Transverse colon (tissue), 4 donors: ENCODE results near the gene ARHGAP8.

ENCODE experiments used
- CTCF ChIP-seq, 5 experiments: fragments of 200-600 bp in 3 of 5; fragments of 450-650 bp in 2 of 5; sonication (generic) in 3 of 5; IDR thresholded peaks; 1 replicate in 2 of 5; 2 replicates in 3 of 5; pipeline ENCODE4 v1.5.1; 2016 to 2017; ENCODE audit warnings: antibody characterized with exemption in 5 of 5, inconsistent platforms in 3 of 5, mild to moderate bottlenecking in 2 of 5, moderate library complexity in 1 of 5
- EP300 ChIP-seq: sonication (generic); formaldehyde crosslinking; IDR thresholded peaks from one replicate; pipeline ENCODE4 v1.6.1; 2017; ENCODE audit warnings: antibody characterized with exemption, low read depth
- POLR2A ChIP-seq: fragments of 450-650 bp; IDR thresholded peaks from one replicate; pipeline ENCODE4 v1.6.1; 2016; ENCODE audit warnings: antibody characterized with exemption, mild to moderate bottlenecking, moderate library complexity
- POLR2AphosphoS5 ChIP-seq, 3 donors: sonication (generic); formaldehyde crosslinking; IDR thresholded peaks; one replicate each; pipeline ENCODE4 v1.6.1; 2016; ENCODE audit warnings: antibody characterized with exemption in 3 of 3

GRCh38 chr22:44827666-44828190 is 75.4 kb downstream of the ARHGAP8 start:
- TF ChIP-seq POLR2AphosphoS5 (IDR thresholded peaks at IDR 0.05) (no peak), CTCF (IDR thresholded peaks at IDR 0.05) (no peak), POLR2A (no peak), EP300 (no peak)
